OCI-LY7 (cell line): ENCODE measurements around the gene CHN2. TPM values are rescaled to one million over a fixed set of nuclear protein-coding genes. Genes with fewer than 3 reads are reported as not detected.

Source experiments
- BruUV-seq: library from RNA; stranded (reverse); fragments of 400-500 nt; replicated peaks from 2 replicates; lab custom pipeline; 2021; lab: Mats Ljungman, UMichigan
- CTCF ChIA-PET: fragments of 300-600 bp; sonication (Branson Sonifier 250); formaldehyde crosslinking; loops from one replicate; lab custom pipeline; 2022; ENCODE audit warnings: antibody characterized with exemption; ENCODE audit not compliant: unreplicated experiment; lab: Charles Lee
- POLR2A ChIA-PET: fragments of 300-600 bp; sonication (Branson Sonifier 250); formaldehyde crosslinking; loops from one replicate; lab custom pipeline; 2022; ENCODE audit warnings: antibody characterized with exemption; lab: Charles Lee
- DNase-seq: peaks from one replicate; pipeline ENCODE4 v3.0.0-alpha.2; 2015; ENCODE audit warnings: low spot score
- H2AFZ ChIP-seq: fragments of 200-600 bp; sonication (generic), shearing (Covaris generic); 2 replicates; pipeline ENCODE4 v1.6.1; 2014; ENCODE audit warnings: mild to moderate bottlenecking, antibody characterized with exemption, low read length, moderate library complexity
- H3K27ac ChIP-seq: fragments of 200-600 bp; sonication (generic); 2 replicates; pipeline ENCODE4 v1.5.1; 2014; ENCODE audit warnings: mixed run types, low read depth, mild to moderate bottlenecking, moderate library complexity, low read length, inconsistent platforms; ENCODE audit not compliant: poor library complexity, severe bottlenecking
- H3K36me3 ChIP-seq: fragments of 200-600 bp; sonication (generic); 2 replicates; pipeline ENCODE4 v1.6.1; 2014; ENCODE audit warnings: mild to moderate bottlenecking, antibody characterized with exemption, low read length, moderate library complexity, mixed read lengths; ENCODE audit not compliant: insufficient read depth
- H3K4me1 ChIP-seq: fragments of 200-600 bp; sonication (generic); 2 replicates; pipeline ENCODE4 v1.5.1; 2014; ENCODE audit warnings: mild to moderate bottlenecking, low read length; ENCODE audit not compliant: insufficient read depth, poor library complexity, severe bottlenecking
- H3K4me2 ChIP-seq: fragments of 200-600 bp; sonication (generic); 2 replicates; pipeline ENCODE4 v1.6.1; 2014; ENCODE audit warnings: mild to moderate bottlenecking, low read length
- H3K4me3 ChIP-seq: fragments of 200-600 bp; sonication (generic); 2 replicates; pipeline ENCODE4 v1.5.1; 2014; ENCODE audit warnings: mild to moderate bottlenecking, low read depth, low read length; ENCODE audit not compliant: poor library complexity, severe bottlenecking
- H3K79me2 ChIP-seq: fragments of 200-600 bp; sonication (generic); 2 replicates; pipeline ENCODE4 v1.6.1; 2016; ENCODE audit warnings: low read depth, mild to moderate bottlenecking, low read length, moderate library complexity, mixed read lengths; ENCODE audit not compliant: insufficient read depth
- H3K9me2 ChIP-seq: fragments of 200-600 bp; sonication (generic); 2 replicates; pipeline ENCODE4 v1.6.1; 2016; ENCODE audit warnings: mild to moderate bottlenecking, low read length, mixed read lengths; ENCODE audit not compliant: insufficient read depth
- H3K9me3 ChIP-seq: fragments of 200-600 bp; sonication (generic); 2 replicates; pipeline ENCODE4 v1.6.1; 2014; ENCODE audit warnings: mild to moderate bottlenecking, mixed run types, low read length, mixed read lengths
- H4K20me1 ChIP-seq: fragments of 200-600 bp; sonication (generic); 2 replicates; pipeline ENCODE4 v1.6.1; 2014; ENCODE audit warnings: mild to moderate bottlenecking, antibody characterized with exemption, low read length, moderate library complexity, mixed read lengths; ENCODE audit not compliant: insufficient read depth
- EZH2phosphoT487 ChIP-seq: fragments of 200-600 bp; sonication (generic); IDR thresholded peaks from 2 replicates; pipeline ENCODE4 v1.6.1; 2018; ENCODE audit warnings: low read depth, borderline replicate concordance, mild to moderate bottlenecking, mixed run types, antibody characterized with exemption, low read length, moderate library complexity, mixed read lengths
- intact Hi-C: fragments of 100-400 bp; cut with micrococcal nuclease; formaldehyde crosslinking; loops from one replicate; pipeline ENCODE4 v1.10.0; 2022; ENCODE audit not compliant: unreplicated experiment
- total RNA-seq, 2 experiments: library from RNA; depleted of rRNA in 1 of 2; stranded (reverse); fragments of >200 nt in 1 of 2; shearing (Covaris generic) in 1 of 2; gene quantifications; 2 replicates each; pipeline ENCODE4 v1.2.3, GENCODE V29; 2014 to 2022
- TF ChIP-seq, protein P1 (sequence below): fragments of 200-600 bp; sonication (generic); conservative IDR thresholded peaks from 2 replicates; pipeline ENCODE4 v1.5.1; 2014; ENCODE audit warnings: mild to moderate bottlenecking, antibody characterized with exemption, low read length, moderate library complexity, mixed read lengths

Gene CHN2
- total RNA-seq, 2 experiments from 2014 or later, result not detected

DNA sequence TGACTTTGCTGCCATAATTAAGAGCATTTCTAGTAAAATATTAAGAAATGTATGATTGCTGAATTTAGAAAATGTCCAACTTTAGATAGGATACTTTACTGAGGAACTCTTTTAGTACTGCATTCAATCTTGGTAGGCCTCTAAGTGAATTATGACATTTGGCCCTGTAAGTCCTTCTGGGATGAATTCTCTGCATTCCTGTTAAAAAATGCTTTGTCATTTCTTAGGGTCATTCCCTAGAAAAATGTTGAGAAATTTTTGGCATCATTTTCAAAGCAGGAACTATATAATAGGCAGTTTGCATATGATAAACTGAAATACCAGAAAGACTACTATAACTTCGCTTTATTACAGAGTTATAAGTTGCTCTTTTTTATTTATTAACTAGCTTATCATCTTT is 299.8 kb downstream of the CHN2 start:
- ChIA-PET CTCF (no interaction called here), POLR2A (no interaction called here)
- H3K36me3 ChIP-seq, result no peaks in the 10 kb centered on the region
- H4K20me1 ChIP-seq, result no peaks in the 10 kb centered on the region
- no peak overlapping the region for H3K27ac ChIP-seq
- H3K79me2 ChIP-seq, result no peaks in the 10 kb centered on the region
- no peak overlapping the region for H3K4me2 ChIP-seq
- DNase-seq, result no peak
- H3K9me2 ChIP-seq, result no peaks in the 10 kb centered on the region
- H3K4me1 ChIP-seq, result no peaks in the 10 kb centered on the region
- H2AFZ ChIP-seq, result no peak overlapping the region
- BruUV-seq, result no TSS peak
- H3K4me3 ChIP-seq, result no peak overlapping the region
- TF ChIP-seq, protein P1, sequence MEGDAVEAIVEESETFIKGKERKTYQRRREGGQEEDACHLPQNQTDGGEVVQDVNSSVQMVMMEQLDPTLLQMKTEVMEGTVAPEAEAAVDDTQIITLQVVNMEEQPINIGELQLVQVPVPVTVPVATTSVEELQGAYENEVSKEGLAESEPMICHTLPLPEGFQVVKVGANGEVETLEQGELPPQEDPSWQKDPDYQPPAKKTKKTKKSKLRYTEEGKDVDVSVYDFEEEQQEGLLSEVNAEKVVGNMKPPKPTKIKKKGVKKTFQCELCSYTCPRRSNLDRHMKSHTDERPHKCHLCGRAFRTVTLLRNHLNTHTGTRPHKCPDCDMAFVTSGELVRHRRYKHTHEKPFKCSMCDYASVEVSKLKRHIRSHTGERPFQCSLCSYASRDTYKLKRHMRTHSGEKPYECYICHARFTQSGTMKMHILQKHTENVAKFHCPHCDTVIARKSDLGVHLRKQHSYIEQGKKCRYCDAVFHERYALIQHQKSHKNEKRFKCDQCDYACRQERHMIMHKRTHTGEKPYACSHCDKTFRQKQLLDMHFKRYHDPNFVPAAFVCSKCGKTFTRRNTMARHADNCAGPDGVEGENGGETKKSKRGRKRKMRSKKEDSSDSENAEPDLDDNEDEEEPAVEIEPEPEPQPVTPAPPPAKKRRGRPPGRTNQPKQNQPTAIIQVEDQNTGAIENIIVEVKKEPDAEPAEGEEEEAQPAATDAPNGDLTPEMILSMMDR, result no peak
- no peak for TF ChIP-seq EZH2phosphoT487
- H3K9me3 ChIP-seq, result no peaks in the 10 kb centered on the region
- intact Hi-C loops, result no loop called here

DNA sequence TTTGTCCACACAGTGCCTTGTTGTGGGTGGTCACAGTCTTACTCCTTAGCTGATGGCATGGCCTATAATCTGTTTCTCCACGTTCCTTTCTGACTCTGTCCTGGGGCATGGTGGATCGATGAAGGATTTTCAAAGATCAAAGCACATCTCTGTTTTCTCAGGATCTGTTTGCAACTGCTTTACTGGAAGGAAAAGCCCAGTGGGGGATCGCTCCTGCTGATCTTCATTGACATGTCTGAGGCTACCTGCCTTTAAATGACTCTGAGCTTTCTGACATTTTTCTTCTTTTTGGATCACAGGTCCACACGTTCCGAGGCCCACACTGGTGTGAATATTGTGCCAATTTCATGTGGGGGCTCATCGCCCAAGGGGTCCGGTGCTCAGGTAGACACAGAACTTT is 301.1 kb downstream of the CHN2 start:
- Histone ChIP-seq H4K20me1 (no peaks in the 10 kb centered on the region), H3K27ac (no peak overlapping the region), H3K4me2 (no peak overlapping the region), H3K4me3 (no peak overlapping the region), H3K4me1 (no peaks in the 10 kb centered on the region), H2AFZ (no peak overlapping the region), H3K79me2 (no peaks in the 10 kb centered on the region), H3K9me2 (no peaks in the 10 kb centered on the region), H3K36me3 (no peaks in the 10 kb centered on the region), H3K9me3 (no peaks in the 10 kb centered on the region)
- DNase-seq, result no peak
- CTCF ChIA-PET, result no interaction called here
- intact Hi-C loops, result no loop called here
- TF ChIP-seq, protein P1, result no peak
- TF ChIP-seq EZH2phosphoT487, result no peak
- BruUV-seq, result no TSS peak
- POLR2A ChIA-PET, result no interaction called here

DNA sequence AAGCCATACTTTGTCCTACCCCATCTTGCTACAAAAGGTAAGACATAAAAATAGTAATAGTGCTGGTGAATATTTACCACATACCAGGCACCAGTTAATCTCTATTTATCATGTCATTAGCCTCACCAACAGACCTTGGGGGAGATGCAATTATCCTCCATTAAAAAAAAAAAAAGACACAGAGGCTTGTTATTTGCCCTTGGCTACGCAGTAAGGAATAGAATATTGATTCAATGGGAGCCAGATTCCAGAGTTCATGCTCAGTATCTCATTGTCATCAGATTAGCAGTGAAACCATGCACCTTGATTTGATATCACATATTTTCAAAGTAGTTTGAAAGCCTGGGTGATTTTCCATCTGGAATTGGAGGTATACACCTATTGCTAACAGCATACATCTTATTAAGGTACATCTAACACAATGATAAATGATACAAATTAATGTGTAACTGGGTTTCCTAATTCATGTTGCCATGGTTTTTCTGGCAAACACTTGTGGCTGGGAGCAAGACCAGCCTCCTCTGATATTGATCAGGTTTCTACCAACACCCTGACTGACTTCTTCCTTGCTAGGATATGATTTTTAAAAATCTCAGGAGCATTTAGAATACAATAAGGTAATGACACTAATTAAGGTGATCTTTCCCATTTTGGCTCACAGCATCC is 301.9 kb downstream of the CHN2 start:
- Histone ChIP-seq H3K4me1 (no peaks in the 10 kb centered on the region), H3K9me2 (no peaks in the 10 kb centered on the region), H3K36me3 (no peaks in the 10 kb centered on the region), H4K20me1 (no peaks in the 10 kb centered on the region), H2AFZ (no peak overlapping the region), H3K79me2 (no peaks in the 10 kb centered on the region), H3K9me3 (no peaks in the 10 kb centered on the region), H3K4me2 (no peak overlapping the region), H3K4me3 (no peak overlapping the region), H3K27ac (no peak overlapping the region)
- CTCF ChIA-PET, result no interaction called here
- TF ChIP-seq, protein P1, result no peak
- no peak for TF ChIP-seq EZH2phosphoT487
- no TSS peak for BruUV-seq
- POLR2A ChIA-PET, result interaction anchor here (0.6 kb wide), 1 partner anchor 51 kb away, joined by 3 read pairs; no protein-coding TSS in a partner anchor
- DNase-seq, result no peak
- intact Hi-C loops, result no loop called here
